Gastrocnemius medialis (tissue), 4 donors: ENCODE results near the gene NTNG2. TPM values are rescaled to one million over a fixed set of nuclear protein-coding genes. Genes with fewer than 3 reads are reported as not detected.

Experiments used
- ATAC-seq, 2 donors: fragments of 150-250 bp; one replicate each; pipeline ENCODE4 v1.9.1; 2016
- DNase-seq, 2 donors: peaks; one replicate each; pipeline ENCODE4 v3.0.0-alpha.2; 2019
- H3K27ac ChIP-seq, 4 donors: fragments of 200-600 bp; sonication (generic); 1 replicate in 1 of 4; 2 replicates in 3 of 4; pipeline ENCODE4 v1.5.1; 2016 to 2018; ENCODE audit warnings: mild to moderate bottlenecking in 2 of 4, moderate library complexity in 1 of 4
- H3K27me3 ChIP-seq, 3 donors: fragments of 200-600 bp; sonication (generic) in 2 of 3; 1 replicate in 1 of 3; 2 replicates in 2 of 3; pipeline versions ENCODE4 v1.5.1 to v1.6.0; 2016 to 2019; ENCODE audit warnings: mild to moderate bottlenecking in 1 of 3, moderate library complexity in 1 of 3
- H3K36me3 ChIP-seq, 2 donors: fragments of 200-600 bp; sonication (generic) in 1 of 2; one replicate each; pipeline ENCODE4 v1.5.1; 2017 to 2018
- H3K4me1 ChIP-seq, 2 donors: fragments of 200-600 bp; sonication (generic) in 1 of 2; one replicate each; pipeline ENCODE4 v1.5.1; 2016 to 2017; ENCODE audit warnings: mild to moderate bottlenecking in 2 of 2
- H3K4me3 ChIP-seq, 4 donors: fragments of 200-600 bp; sonication (generic) in 3 of 4; 1 replicate in 1 of 4; 2 replicates in 3 of 4; pipeline ENCODE4 v1.5.1; 2016 to 2019; ENCODE audit warnings: mild to moderate bottlenecking in 2 of 4
- H3K9me3 ChIP-seq, 3 donors: fragments of 200-600 bp; sonication (generic) in 2 of 3; 1 replicate in 1 of 3; 2 replicates in 2 of 3; pipeline ENCODE4 v1.5.1; 2016 to 2019
- CTCF ChIP-seq, 5 experiments: fragments of 450-650 bp in 3 of 5; fragments of 200-600 bp in 2 of 5; sonication (generic) in 2 of 5; IDR thresholded peaks in 4 of 5; conservative IDR thresholded peaks in 1 of 5; 1 replicate in 4 of 5; 2 replicates in 1 of 5; pipeline ENCODE4 v1.5.1; 2016 to 2019; ENCODE audit warnings: antibody characterized with exemption in 5 of 5, mild to moderate bottlenecking in 3 of 5, moderate library complexity in 3 of 5
- POLR2A ChIP-seq, 2 donors: fragments of 450-650 bp; IDR thresholded peaks; one replicate each; pipeline ENCODE4 v1.6.1; 2017; ENCODE audit warnings: antibody characterized with exemption in 2 of 2, mild to moderate bottlenecking in 2 of 2, moderate library complexity in 2 of 2
- in situ Hi-C, 4 donors: fragments of 200-750 bp; cut with MboI; loops; one replicate each; pipeline versions ENCODE4 v1.15.0 to v1.8.0; 2017; ENCODE audit warnings: low sequenced_read_pairs in 4 of 4
- intact Hi-C: fragments of 100-400 bp; cut with DNase I; formaldehyde crosslinking; loops from one replicate; pipeline ENCODE4 v1.15.1; 2023; ENCODE audit warnings: low total_unique reads
- total RNA-seq, 4 donors: library from RNA; depleted of rRNA; stranded (reverse); fragments of >200 nt; gene quantifications; one replicate each; pipeline versions ENCODE4 v1.1.0 to v1.2.3, GENCODE V29; 2016

NTNG2 gene
- total RNA-seq, 4 donors from 2014 or later = 0.15 to 0.61 (median 0.19) TPM

GRCh38 chr9:132136151-132136780 is 25.6 kb upstream of the NTNG2 start:
- in situ Hi-C loops (no loop called here), intact Hi-C loops (no loop called here)
- TF ChIP-seq CTCF (IDR thresholded peaks at IDR 0.05 in 4 of 5, conservative IDR thresholded peaks at IDR 0.05 in 1 of 5) (no peak), POLR2A (IDR thresholded peaks at IDR 0.05) (no peak)
- DNase-seq (no peak), ATAC-seq (no peak)
- H3K4me1 ChIP-seq = no peaks in the 10 kb centered on the region
- H3K4me3 ChIP-seq = no peak overlapping the region
- H3K27me3 ChIP-seq = peaks cover 7 to 40% (median 32%) of the 10 kb centered on the region in 3 donors
- no peaks in the 10 kb centered on the region for H3K36me3 ChIP-seq
- H3K9me3 ChIP-seq = no peaks in the 10 kb centered on the region
- H3K27ac ChIP-seq = no peak overlapping the region

- intact Hi-C loops = no loop called here
- Histone ChIP-seq H3K4me3 (peak overlapping the region in 3 of 4 donors; percentile 11 to 33 (median 24)), H3K4me1 (peaks cover 0 to 5% of the 10 kb centered on the region in 2 donors), H3K27me3 (peaks cover 7 to 29% (median 16%) of the 10 kb centered on the region in 3 donors), H3K27ac (no peak overlapping the region), H3K9me3 (no peaks in the 10 kb centered on the region), H3K36me3 (no peaks in the 10 kb centered on the region)
- in situ Hi-C loops = no loop called here
- no peak for ATAC-seq
- no peak for DNase-seq
- TF ChIP-seq POLR2A (IDR thresholded peaks at IDR 0.05) (no peak), CTCF (IDR thresholded peaks at IDR 0.05 in 4 of 5, conservative IDR thresholded peaks at IDR 0.05 in 1 of 5) (no peak)
These were observed 20.4 kb upstream of the NTNG2 start for GRCh38 chr9:132141344-132141947.

- intact Hi-C loops = no loop called here
- no peak for ATAC-seq
- no peak for DNase-seq
- H3K4me3 ChIP-seq = peak overlapping the region in 3 of 4 donors; percentile 11 to 33 (median 24)
- TF ChIP-seq CTCF (IDR thresholded peaks at IDR 0.05 in 4 of 5, conservative IDR thresholded peaks at IDR 0.05 in 1 of 5) = no peak
- TF ChIP-seq POLR2A (IDR thresholded peaks at IDR 0.05) = no peak
- H3K36me3 ChIP-seq = no peaks in the 10 kb centered on the region
- H3K27me3 ChIP-seq = peaks cover 7 to 26% (median 15%) of the 10 kb centered on the region in 3 donors
- H3K27ac ChIP-seq = no peak overlapping the region
- in situ Hi-C loops = no loop called here
- no peaks in the 10 kb centered on the region for H3K9me3 ChIP-seq
- H3K4me1 ChIP-seq = peaks cover 0 to 5% of the 10 kb centered on the region in 2 donors
These were observed 19.8 kb upstream of the NTNG2 start for GRCh38 chr9:132141948-132142594.

GRCh38 chr9:132142924-132143323 is 18.9 kb upstream of the NTNG2 start:
- no peak overlapping the region for H3K27ac ChIP-seq
- H3K27me3 ChIP-seq = peaks cover 7 to 22% (median 12%) of the 10 kb centered on the region in 3 donors
- ATAC-seq = no peak
- TF ChIP-seq POLR2A (IDR thresholded peaks at IDR 0.05) (no peak), CTCF (IDR thresholded peaks at IDR 0.05 in 4 of 5, conservative IDR thresholded peaks at IDR 0.05 in 1 of 5) (no peak)
- peaks cover 0 to 5% of the 10 kb centered on the region in 2 donors for H3K4me1 ChIP-seq
- intact Hi-C loops = no loop called here
- H3K9me3 ChIP-seq = no peaks in the 10 kb centered on the region
- in situ Hi-C loops = no loop called here
- no peak overlapping the region for H3K4me3 ChIP-seq
- DNase-seq = no peak
- no peaks in the 10 kb centered on the region for H3K36me3 ChIP-seq
